CD4-positive, alpha-beta T cell treated with Interleukin-15 for 4 hours (primary cell): ENCODE data around the gene PPP1R18.
"Not testable (repeated sequence)": the region's sequence is repeated elsewhere in the genome, so short reads cannot be mapped to it uniquely, and the experiment has no call there.

Experiments
- DNase-seq: peaks from one replicate; pipeline ENCODE4 v3.0.0-alpha.2; 2020; ENCODE audit warnings: low spot score

PPP1R18 gene

GRCh38 chr6:30686009-30686907 lies at the start of gene PPP1R18:
Gene PPP1R18 (minus strand): TSS chr6:30686645. CDS start chr6:30686018, 627 bp downstream.
- DNase-seq, result peak; percentile 84

GRCh38 chr6:30735668-30736314 lies 49.3 kb upstream of the PPP1R18 start:
- no peak for DNase-seq

GRCh38 chr6:30732237-30732943 lies 45.9 kb upstream of the PPP1R18 start:
- DNase-seq, result no peak

- DNase-seq, result peak; percentile 86
These were observed 44.4 kb upstream of the PPP1R18 start for GRCh38 chr6:30730601-30731435.

GRCh38 chr6:30727920-30728553 lies 41.6 kb upstream of the PPP1R18 start:
- no peak for DNase-seq

- no peak for DNase-seq
These were observed 40.3 kb upstream of the PPP1R18 start for GRCh38 chr6:30726506-30727413.

GRCh38 chr6:30725713-30726505 lies 39.5 kb upstream of the PPP1R18 start:
- no peak for DNase-seq

GRCh38 chr6:30724906-30725667 lies 38.6 kb upstream of the PPP1R18 start:
- DNase-seq, result no peak

- not testable (repeated sequence) for DNase-seq
These were observed 37.6 kb upstream of the PPP1R18 start for GRCh38 chr6:30723843-30724741.

- DNase-seq, result not testable (repeated sequence)
These were observed 36.9 kb upstream of the PPP1R18 start for GRCh38 chr6:30723159-30723842.

- peak; percentile 86 for DNase-seq
These were observed 36.1 kb upstream of the PPP1R18 start for GRCh38 chr6:30722280-30723112.

- not testable (repeated sequence) for DNase-seq
These were observed 35.5 kb upstream of the PPP1R18 start for GRCh38 chr6:30722025-30722279.

- DNase-seq, result peak; percentile 95
These were observed 35.0 kb upstream of the PPP1R18 start for GRCh38 chr6:30721198-30722024.

- DNase-seq, result peak; percentile 45
These were observed 34.3 kb upstream of the PPP1R18 start for GRCh38 chr6:30720738-30721197.
